NCI-H146 treated with DMSO at 0.1 percent for 48 hours (cell line): ENCODE measurements around the gene NECTIN2.
"Not testable (repeated sequence)": the region's sequence is repeated elsewhere in the genome, so short reads cannot be mapped to it uniquely, and the experiment has no call there.

Experiments used
- DNase-seq: peaks from one replicate; lab custom pipeline; 2025; ENCODE audit not compliant: unreplicated experiment; lab: John Stamatoyannopoulos, UW

Gene NECTIN2

GRCh38 chr19:44848812-44849447 lies 2.8 kb downstream of the NECTIN2 start:
- DNase-seq = no peak

- DNase-seq = no peak
Observed at GRCh38 chr19:44850641-44851109, 4.6 kb downstream of the NECTIN2 start.

GRCh38 chr19:44851427-44851826 lies 5.3 kb downstream of the NECTIN2 start:
- DNase-seq = no peak

- no peak for DNase-seq
Observed at GRCh38 chr19:44855606-44856005, 9.5 kb downstream of the NECTIN2 start.

- DNase-seq = peak; percentile 72
Observed at GRCh38 chr19:44856421-44857083, 10.5 kb downstream of the NECTIN2 start.

- DNase-seq = peak; percentile 81
Observed at GRCh38 chr19:44857837-44858236, 11.7 kb downstream of the NECTIN2 start.

GRCh38 chr19:44861576-44861975 lies 15.5 kb downstream of the NECTIN2 start:
- DNase-seq = not testable (repeated sequence)

GRCh38 chr19:44863990-44864389 lies 17.9 kb downstream of the NECTIN2 start:
- DNase-seq = no peak

GRCh38 chr19:44865196-44865767 lies 19.2 kb downstream of the NECTIN2 start:
- DNase-seq = no peak

- DNase-seq = no peak
Observed at GRCh38 chr19:44866664-44867063, 20.6 kb downstream of the NECTIN2 start.

- DNase-seq = no peak
Observed at GRCh38 chr19:44867578-44867977, 21.5 kb downstream of the NECTIN2 start.

- DNase-seq = no peak
Observed at GRCh38 chr19:44869733-44870470, 23.8 kb downstream of the NECTIN2 start.

- DNase-seq = no peak
Observed at GRCh38 chr19:44871809-44872208, 25.7 kb downstream of the NECTIN2 start.

- DNase-seq = no peak
Observed at GRCh38 chr19:44872661-44873060, 26.6 kb downstream of the NECTIN2 start.

- no peak for DNase-seq
Observed at GRCh38 chr19:44874317-44874716, 28.2 kb downstream of the NECTIN2 start.

- no peak for DNase-seq
Observed at GRCh38 chr19:44875666-44876451, 29.8 kb downstream of the NECTIN2 start.

GRCh38 chr19:44876930-44877535 lies 30.9 kb downstream of the NECTIN2 start:
- DNase-seq = no peak

GRCh38 chr19:44878120-44878865 lies 32.2 kb downstream of the NECTIN2 start:
- DNase-seq = no peak

GRCh38 chr19:44879309-44880065 lies 33.4 kb downstream of the NECTIN2 start:
- no peak for DNase-seq
